NCI-H526 (cell line): ENCODE results near the gene MLC1.

Source experiments
- DNase-seq, 2 experiments: peaks; one replicate each; lab custom pipeline; 2025; lab: John Stamatoyannopoulos, UW

Gene MLC1

DNA sequence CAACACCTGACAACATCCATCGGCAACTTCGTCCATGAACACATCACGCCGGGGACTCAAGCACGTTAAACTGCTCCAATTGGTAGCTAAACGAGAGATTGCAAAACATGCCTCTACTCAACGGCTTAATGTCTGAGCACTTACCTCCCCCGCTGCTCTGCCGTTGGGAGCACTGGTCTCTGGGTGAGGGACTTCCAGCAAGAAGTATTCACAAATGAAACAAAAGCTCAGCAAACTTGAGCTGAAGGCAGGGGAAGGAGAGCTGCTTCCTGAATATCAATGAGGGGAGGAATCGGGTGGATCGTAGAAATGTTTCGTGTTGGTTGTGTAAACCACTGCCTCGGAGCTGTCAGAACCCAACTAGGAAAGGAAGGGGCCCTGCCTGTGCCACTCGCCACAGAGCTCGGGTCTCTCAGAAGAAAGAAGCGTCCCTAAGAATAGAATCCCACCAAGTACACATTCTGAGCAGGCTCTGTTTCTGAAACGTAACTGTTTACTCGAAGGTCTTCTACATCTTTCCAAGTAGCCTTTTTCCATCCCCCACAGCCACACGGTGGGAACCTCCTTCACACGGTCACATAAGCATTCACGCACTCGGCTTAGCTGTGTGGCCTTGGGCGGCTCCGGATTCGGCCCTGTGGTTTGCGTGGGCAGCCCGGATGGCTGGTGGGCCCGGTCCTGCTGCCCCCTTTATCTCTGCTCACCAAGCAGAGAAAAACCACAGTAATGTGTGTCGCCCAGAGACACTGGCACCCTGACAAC is at the start of gene MLC1:
Gene MLC1 (minus strand): TSS at position 216 of the 762 bp plus-strand sequence. CDS start 524 bp downstream, outside the sequence.
- DNase-seq: no peak

DNA sequence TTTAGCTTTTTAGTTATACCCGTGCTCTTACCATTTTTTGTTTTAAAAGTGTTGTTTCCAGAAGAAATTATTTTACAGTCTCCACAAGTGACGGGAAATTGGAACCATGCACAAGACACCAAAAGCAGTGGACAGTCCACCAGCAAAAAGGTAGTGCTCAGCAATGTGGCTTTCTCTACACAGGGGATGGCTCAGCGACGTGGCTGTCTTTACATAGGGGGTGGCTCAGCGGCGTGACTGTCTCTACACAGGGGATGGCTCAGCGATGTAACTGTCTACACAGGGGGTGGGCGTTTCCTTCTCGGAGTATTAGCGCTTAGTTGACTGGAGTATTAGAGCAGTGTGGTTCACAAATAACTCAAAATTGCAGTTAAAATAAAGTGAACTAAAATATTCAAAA is 49.3 kb upstream of the MLC1 start:
- DNase-seq: no peak

DNA sequence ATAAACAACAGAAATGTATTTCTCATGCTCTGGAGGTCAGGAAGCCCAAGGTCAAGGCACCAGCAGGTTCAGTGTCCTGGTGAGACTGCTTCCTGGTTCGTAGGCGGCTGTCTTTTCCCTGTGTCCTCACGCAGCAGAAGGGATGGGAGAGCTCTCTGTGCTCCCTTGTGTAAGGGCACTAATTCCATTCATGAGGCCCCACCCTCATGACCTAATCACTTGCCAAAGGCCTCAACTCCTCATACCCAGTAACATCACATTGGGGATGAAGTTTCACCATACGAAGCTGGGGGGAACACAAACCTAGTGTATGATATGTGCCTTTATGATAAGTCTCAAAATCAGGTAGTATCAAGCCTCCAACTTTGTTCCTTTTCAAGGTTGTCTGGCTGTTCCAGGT is 46.7 kb upstream of the MLC1 start:
- DNase-seq: no peak

DNA sequence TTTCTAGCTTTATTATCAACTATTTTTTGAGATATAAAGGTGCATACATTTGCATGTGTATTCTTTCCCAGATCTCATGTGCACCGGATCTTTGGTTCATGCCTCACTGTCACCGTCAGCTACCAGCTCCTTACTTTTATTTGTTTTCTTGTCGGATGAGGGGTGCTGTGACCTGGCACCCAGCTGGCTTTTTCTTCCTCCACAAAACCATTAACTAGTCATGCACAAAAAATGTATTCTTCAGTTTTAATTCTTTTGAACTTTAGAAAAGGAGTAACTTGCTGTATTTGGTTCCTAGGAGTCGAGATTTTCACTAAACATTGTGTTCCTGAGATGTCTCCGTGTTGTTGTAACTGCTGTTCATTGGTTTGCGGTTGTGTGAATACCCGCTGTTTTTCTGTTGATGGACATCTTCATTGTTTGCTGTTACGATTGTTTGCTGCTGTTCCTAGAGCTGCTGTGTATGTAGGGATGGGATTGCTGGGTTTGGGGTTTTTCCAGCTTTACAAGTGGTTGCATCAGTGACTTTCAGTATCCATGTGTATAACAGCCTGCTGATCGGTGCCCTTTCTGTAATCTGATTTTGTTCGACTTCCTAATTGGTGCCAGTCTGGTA is 44.0 kb upstream of the MLC1 start:
- no peak for DNase-seq

DNA sequence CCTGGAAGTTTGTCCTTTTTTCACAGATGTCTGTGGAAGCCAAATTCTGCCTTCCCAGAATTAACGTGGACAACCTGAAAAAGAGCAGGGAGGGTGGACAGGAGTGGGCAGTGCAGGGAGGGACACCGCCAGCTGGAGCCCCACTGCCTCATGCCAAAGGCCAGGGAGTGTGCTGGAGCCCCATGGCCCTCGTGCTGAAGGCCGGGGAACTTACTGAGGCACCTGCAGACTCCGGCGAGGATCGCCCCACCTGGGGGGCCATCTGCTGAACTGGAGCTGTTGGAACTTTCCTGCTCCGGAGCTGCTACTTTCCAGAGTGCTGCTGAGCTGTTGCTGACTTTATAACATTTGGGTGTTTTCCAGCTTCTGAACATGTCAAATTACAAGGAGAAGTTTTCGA is 39.8 kb upstream of the MLC1 start:
- DNase-seq: no peak

DNA sequence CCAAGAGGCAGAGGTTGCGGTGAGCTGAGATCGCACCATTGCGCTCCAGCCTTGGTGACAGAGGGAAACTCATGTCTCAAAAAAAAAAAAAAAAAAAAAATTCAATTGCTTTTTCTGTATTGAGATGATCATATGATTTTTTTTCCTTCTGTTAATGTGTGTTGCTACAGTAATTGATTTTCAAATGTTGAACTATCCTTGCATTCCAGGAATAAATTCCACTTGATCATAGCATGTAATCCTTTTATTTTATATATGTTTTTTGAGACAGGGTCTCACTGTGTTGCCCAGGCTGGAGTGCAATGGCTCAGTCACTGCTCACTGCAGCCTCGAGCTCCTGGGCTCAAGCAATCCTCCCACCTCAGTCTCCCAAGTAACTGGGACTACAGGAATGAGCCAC is 37.9 kb upstream of the MLC1 start:
- DNase-seq: no peak

DNA sequence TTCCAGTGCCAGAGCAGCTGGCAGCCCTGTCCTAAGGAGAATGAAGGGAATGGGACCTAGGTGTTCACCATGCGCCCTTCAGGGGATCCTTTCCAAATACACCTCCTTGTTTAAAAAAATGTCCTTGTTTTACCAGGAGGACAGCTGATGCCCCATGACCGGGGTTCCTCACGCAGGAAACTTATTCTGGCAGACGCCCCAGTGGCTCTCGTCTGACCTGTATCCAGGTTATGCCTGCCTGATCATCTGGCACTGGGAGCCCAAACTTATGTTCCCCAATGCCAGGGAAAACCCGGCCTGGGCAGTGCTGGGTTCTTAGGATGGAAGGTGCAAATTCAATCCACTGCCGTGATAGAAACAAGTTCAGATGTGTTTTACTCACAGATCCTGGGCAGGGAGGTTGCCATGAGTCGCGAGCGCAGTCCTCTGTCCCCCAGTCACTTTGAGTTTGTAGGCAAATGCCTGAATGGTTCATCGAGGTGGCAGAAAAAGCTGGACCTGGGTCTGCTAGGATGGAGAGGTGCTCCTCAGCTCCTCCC is 36.0 kb upstream of the MLC1 start:
- DNase-seq: no peak

DNA sequence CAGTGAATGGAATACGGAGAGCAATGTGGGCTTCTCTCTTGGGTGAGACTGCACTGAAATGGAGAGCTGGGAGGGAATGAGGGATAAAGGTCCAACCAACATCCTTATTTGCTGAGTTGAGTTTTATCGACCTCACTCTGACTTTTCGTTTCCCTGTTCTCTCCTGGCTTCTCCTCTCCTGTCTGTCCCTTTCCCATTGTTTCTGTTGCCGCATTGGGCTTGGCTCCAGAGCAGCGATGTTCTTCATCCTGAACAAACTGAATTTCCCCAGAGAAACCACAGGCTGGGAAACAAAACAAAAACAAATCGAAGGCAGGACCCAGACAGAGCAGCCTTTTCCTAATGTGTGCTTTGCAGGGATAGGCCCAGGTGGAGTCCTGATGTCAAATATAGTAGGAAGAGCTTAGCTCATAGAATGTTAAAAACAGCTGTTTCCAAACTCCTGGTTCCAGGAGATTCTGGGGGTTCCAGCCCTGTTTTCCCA is 34.6 kb upstream of the MLC1 start:
- DNase-seq: no peak

DNA sequence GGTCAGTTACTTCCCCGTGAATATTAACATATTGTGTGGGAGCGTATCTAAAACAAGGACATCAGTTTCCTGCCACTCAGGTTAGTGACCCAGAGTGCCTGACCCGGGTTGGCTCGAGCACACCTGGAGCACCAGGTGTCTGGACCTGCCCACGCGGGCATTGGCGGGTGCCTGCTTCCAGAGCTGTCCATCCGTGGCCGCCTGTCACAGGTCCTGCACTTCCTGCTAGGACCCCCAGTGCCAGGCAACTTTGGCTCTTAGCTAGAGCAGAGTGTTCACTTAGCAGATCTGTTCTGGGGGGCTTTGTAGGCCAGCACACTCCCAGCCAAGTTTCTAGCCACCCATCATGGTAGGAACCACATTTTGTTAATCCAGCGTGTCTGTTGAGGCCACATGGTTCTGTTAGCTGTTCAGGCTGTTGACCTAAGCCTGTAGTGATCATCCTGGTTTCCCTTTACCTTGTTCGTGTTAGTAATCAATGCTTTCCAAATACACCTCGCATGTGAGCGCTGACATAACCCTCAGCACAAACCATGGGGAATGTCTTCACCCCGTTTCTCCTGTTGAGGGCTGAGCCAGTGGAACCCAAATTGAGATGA is 34.0 kb upstream of the MLC1 start:
- no peak for DNase-seq

DNA sequence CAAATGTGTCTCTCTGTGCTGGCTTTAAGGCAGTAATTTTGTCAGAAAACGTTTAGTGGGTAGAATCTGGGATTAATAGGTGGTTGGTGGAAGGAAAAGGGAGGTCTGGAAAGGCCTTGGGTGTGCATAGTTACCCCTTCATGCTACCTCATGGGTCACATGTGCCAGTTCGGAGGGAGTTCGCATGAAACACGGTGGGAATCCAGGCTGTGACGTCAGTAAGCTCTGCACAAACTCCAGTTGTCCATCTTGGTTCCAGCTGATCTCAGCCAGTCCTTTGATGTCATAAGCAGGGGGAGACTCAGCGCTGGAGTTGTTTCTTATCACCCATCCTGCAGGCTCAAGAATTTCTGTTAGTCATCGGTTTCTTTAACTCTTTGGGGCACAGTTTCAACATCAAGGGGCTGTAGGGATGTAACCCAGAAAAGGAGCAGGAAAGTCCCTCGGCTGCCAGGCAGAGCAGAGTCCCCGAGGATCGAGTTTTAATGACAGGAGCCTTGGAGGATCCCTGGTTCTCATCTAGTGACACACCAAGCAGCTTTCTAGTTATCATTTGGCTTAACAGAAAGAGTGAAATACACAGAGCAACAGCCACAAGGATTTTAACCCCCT is 33.4 kb upstream of the MLC1 start:
- DNase-seq: no peak

DNA sequence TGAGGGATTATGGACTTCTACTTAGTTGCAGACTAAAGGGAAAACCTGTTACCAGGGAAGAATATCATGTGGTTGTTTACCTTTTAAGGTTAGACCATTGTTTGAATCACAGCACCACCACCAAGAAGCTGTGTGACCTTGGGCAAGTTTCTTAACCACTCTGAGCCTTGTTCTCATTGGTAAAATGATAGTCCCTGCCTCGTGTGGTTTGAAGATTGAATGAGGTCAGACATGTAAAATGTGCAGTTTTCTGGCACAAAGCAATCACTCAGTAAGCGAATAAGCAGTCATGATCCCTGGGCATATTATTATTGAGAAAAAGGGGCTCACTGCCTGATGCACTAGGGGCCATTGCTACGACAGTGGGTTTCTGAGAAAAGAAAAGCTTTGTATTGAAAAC is 32.9 kb upstream of the MLC1 start:
- no peak for DNase-seq

DNA sequence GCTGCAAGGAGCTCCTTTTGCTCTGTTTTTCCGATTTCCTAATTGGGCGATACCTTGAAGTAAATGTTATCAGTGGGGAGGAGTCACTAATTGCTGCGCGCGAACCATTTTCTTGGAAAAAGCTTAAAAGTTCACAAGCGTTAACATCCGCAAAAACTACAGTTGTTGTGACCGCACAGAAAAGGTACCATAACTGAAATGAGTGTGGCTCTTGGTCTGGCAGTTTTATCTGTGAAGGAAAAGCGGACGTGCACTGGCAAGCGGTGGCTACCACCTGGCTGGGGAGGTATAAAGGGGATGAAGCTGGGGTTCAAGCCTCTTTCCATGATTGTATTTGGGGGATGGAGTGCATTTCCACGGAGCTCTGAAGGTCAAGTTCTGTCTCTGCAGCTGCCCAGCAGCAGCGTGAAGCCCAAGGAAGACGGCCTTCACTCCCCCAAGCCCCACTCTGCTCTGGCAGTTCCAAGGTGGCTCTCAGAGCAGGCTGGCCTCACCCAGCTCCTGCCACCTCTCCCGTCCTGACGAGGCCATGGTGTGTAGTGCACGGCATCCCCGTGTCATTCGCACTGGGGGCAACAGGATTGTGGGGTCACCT is 32.0 kb upstream of the MLC1 start:
- DNase-seq: no peak

DNA sequence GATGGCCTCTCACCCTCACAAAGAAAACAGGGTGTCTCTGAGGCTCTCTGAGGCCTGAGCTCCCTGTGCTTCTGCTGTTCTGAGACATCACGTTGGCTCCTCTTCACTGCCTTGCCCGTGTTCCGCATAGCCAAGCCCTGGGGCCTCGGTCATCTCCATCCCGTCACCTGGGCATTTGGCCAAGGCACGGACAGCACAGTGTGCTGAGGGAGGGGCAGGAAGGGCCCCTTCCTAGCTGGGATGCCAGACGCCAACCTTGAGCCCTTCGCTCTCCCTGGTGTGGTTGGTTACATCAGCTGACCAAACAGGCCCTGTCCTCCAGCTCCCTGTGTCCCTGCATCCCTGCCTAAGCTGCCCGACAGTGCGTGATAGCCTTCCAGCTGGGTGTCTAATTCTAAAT is 30.5 kb upstream of the MLC1 start:
- DNase-seq: no peak

DNA sequence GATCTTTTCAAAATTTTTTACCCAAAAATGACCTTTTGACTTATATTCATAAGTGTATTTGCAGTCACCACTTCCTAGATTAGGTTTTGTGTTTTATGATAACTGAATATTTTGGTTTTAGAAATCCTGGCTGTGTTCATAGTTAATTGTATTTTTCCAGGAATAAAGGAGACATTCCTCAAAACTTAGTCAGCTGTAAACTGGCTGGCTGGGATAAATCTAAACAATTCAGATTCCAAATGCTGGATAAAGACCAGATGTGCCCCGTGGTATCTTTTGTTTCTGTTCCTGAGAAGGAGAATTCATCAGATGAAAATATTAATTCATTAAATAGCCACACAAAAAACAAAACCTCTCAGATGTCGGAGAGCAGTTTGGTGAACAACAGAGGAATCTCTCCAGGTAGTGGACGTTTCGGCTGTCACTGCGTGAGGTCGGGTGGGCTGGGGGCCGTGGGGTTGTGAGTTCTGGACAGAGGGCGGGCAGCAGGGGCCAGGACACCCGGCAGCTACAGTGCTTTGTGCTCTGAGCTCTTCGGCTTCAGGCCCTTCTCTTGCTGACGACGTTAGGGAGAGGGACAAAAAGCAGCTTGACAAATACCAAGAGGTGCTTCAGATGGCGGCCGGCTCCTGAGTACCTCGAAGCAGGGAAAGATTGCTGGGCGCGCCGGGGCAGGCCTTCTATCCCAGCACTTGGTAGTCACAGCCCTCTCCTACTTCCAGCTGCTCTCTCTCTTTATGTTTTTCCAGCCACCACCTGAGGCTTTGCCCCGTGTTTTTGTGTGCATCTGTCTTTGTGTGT is 29.2 kb upstream of the MLC1 start:
- no peak for DNase-seq

DNA sequence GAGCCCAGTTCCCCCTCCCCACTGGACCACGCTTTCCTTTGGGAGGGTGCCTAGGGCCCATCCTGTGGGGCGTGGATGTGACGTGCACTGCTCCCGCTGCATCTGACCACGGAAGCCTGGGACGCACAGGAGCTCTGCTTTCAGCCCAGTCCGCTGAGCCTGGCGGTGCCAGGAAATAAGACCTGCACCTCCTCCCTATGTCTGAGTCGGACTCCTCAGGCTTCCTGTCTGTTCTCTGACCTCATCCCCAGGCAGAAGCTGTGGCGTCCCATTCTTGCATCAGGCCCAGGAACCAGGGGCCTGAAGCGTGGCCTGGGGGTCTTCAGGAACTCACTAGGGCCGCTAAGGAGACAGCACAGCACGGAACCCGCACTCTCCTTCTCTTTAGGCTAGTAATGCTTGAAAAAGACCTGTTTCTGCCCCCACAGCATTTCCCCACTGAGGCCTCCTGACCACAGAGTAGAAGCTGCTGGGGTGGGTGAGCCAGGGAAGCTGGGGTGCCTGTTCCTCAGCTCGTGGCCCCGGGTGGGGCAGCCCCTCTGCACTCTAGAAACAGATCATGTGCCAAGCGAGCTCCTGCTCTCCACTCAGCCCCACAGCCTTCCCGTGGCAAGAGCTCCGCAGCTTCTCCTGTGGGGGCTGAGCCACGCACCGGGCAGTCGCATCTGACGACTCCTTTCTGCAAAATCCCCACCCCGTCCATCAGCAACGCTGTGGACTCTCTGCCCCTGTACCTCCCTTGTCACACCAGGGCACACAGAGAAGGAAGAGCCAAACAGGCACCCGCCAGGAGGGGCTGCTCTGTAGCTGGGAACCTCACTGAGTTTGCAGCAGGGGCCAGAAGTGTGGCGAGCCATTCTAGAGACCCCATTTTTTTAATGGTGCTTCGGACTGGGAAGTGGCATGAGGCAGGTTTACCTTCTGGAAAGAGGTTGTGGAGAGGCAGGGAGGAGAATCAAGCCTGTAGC is 27.2 kb upstream of the MLC1 start:
- no peak for DNase-seq

DNA sequence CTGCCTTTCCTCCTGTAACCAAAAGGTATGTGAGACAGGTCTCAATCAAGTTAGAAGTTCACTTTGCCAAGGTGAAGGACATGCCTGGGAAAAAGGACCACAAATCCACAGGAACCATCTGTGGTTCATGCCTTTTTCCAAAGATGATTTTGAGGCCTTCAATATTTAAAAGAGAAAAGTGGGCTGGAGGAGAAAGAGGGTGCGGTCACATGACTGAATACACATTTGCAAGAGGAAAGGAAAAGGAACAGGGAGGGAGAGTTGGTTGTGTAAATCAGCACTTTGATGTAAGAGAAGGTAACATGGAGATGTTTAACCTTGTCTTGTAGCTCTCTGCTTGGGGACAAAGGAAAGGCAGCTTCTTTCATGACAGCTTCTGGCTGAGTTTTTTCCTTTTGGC is 25.8 kb upstream of the MLC1 start:
- no peak for DNase-seq

DNA sequence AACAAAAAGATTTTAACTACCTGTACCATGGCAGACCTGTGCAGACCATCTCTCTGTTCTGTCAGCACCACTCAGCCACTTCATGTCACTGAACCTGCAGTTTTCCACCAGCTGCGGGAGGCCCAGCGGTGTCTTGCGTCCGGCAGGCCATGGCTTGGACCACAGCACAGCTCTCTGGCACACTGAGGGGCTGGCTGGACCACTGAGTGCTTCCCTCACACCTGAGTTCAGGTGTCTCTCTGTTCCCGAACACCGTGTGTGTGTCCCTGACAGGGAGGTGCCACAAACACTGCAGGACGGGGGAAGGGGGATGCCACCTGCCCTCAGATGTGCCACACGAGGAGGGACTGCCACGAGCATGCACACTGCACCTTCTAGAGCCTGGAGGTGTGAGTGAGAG is 22.3 kb upstream of the MLC1 start:
- DNase-seq: no peak

DNA sequence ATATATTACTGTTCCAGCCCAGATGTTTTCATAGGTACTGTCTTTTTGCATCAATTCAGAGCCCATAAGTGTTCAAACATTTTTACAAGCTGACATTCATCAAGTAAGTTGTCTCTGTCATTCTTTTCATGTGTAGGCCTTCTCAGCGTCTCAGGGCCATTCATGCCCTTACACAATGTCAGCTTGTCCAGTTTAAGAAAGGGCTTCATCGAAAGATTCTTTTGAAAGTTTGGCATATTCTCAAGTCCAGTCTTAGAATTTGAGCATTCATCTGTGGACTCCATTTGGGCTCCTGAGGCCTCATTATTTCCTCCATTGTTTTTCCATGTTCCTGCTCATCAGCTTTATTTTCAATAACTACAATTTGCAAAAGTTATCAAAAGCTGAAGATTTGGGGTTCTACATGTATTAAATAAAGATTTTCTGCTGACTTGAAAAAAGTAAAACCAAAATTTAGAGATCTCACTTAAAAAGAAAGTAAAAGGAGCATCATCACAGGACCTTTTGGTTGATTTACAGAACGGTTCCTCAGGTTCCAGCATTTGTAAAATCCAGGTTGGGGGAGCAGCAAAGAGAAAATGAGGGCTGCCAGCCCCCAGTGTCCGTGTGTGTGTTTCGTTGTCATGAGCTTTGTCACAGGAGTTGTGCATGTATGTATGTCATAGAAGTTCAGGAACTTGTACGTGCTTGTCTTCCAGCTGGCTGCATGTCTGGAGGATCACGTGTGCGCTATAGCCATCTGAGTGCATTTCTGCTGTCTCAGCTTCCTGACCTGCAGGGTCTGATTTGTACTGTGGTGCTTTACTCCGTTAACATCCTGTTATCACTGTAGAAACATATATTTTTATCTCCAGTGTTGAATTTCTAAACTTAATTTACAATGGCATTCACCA is 20.2 kb upstream of the MLC1 start:
- DNase-seq: no peak

DNA sequence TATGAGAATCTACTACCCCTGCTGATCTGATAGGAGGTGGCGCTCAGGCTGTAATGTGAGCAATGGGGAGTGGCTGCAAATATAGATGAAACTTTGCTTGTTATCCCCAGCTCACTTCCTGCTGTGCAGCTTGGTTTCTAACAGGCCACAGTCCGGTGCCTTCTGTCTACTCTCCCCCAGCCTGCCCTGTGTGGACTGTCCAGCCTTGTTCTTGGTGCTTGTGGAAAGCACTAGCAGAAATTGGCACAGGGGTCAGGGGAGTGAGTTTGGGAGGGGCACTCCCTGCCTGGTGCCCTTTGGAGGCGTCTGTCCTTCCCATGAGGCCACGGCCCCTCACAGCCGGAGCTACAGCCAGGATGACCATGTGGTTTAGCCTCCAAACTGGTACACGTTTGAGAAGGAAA is 18.9 kb upstream of the MLC1 start:
- DNase-seq: no peak
